GM21529 (cell line): ENCODE measurements around the gene PIAS4.

Experiments
- ATAC-seq: cut with Tn5 transposase; IDR thresholded peaks from one replicate; pipeline ENCODE4 v1.9.1; 2021; ENCODE audit not compliant: unreplicated experiment

The PIAS4 gene

DNA sequence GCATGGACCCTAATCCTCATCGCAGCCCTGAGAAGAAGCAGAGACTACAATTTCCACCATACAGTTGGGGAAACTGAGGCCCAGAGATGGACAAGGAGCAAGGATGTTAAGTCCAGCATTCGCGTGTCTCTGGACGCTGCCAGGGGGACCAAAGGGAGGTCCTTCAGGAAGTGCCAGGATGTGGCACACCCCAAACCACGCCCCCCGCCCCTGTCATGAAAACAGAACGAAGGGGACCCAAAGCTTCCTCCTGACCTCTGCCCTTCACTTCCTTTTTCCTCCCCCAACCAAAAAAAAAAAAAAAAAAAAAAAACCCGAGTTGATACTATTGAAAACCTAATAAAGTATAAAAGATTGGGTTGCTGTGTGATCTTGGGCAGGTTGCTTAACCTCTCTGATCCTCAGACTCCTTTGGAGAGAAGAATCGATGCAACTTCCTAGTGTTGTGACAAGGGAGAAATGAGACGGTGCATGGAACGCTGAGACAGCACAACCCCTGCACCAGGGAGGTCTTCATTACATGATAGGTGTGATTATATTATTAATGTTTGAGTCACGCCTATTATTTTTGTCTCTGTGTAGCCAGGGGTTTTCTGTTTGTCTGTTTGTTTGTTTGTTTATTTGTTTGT is 61.9 kb downstream of the PIAS4 start:
- ATAC-seq: no peak

DNA sequence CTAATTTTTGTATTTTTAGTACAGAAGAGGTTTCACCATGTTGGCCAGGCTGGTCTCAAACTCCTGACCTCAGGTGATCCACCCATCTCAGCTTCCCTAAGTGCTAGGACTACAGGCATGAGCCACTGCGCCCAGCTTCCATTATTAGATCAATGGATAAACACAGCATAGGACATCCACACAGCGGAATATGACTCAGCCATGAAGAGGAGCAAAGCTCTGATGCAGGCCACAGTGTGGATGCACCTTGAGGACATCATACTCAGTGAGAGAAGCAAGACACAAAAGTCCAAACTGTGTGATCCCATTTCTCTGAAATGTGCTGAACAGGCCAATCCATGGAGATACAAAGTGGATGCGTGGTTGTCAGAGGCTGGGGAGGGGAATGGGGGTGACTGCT is 64.1 kb downstream of the PIAS4 start:
- ATAC-seq: no peak

DNA sequence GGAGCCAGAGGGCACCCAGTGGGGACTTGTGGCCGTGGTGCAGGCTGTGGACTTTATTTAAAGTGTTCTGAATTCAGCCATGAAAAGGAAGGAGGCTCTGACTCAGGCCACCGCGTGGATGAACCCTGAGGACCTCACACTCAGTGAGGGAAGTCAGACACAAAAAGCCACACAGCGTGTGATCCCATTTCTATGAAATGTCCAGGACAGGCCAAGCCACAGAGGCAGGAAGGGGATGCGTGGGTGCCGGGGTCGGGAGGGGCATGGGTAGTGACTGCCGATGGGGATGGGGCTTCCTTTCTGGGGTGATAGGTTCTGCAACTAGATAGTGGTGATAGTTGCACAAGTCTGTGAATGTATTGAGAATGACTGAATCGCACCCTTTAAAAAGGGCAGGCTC is 67.8 kb downstream of the PIAS4 start:
- no peak for ATAC-seq

DNA sequence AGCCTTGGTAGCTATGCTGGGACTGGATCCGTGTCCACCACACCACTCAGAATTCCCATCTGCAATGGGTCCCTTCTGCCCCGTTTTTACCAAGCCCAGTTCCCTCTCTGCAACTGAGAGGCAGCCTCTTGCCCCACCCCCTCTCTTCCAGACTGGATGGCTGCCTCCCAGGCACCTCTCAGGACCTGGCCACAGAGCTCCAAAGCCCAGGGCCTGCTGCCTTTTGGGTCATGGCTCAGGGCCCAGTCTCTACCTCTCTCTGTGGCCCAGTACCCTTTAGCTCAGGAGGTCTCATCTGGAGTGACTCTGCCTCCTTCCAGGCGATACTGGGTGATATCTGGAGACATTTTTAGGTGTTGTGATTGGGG is 69.5 kb downstream of the PIAS4 start:
- ATAC-seq: no peak

- ATAC-seq: no peak
Observed at GRCh38 chr19:4077800-4078684, 70.5 kb downstream of the PIAS4 start.

- ATAC-seq: no peak
Observed at GRCh38 chr19:4080473-4080872, 72.9 kb downstream of the PIAS4 start.

- no peak for ATAC-seq
Observed at GRCh38 chr19:4081441-4082129, 74.0 kb downstream of the PIAS4 start.

GRCh38 chr19:4082172-4082571 is 74.6 kb downstream of the PIAS4 start:
- no peak for ATAC-seq

DNA sequence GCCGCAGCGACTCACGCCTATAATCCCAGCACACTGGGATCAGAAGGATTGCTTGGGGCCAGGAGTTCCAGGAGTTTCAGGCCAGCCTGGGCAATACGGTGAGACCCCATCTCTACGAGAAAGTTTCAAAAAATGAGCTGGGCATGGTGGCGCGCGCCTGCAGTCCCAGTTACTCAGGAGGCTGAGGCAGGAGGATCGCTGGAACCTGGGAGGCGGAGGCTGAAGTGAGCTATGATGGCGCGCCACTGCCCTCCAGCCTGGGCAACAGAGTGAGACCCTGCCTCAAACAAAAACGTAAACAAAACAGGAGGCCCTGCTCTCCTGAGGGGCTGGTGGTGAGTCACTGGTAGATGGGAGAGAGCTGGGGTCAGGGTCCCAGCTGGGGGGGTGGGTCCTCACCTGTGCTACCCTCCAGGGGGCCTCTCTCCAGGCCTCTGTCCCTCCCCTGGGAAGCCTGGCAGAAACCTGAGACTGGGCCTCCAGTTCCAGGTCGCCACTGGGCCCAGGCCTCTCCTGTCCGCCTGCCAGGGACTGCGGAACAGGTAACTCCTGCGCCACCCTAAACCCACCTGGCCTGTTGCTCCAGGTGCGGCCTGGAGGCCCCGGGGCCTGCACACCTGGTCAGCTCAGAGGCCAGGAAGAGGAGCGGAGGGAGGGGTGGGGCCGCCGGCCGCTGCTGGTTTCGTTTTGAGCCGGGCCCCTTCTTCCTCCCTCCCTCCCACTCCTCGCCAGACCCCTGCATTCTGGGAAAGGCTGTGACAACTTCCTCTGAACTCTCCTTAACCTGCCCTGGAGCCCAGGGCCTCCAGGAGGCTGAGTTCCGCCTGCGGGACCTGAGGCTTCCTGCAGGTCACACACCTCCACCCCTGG is 76.4 kb downstream of the PIAS4 start:
- no peak for ATAC-seq

GRCh38 chr19:4084547-4084877 is 77.0 kb downstream of the PIAS4 start:
- ATAC-seq: no peak

DNA sequence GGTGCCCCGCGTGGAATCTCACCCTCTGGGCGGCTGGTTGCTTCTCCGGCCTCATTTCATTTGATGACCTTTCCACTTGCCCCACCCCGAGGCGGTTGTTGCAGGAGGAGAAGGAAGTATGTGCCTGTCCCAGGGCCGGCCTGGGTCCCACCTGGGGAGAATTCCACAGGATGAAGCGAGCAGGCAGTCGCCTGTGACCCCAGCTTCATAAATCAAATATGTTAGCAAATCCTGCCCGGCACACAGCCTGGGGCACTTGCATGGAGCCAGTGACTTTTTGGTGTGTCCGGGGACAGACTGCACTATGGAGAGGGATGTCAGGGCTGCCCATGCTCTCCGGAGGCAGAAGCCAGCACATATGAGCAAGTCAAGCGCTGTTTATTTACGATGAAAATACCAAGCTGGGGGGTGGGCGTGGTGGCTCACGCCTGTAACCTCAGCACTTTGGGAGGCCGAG is 78.9 kb downstream of the PIAS4 start:
- no peak for ATAC-seq

- no peak for ATAC-seq
Observed at GRCh38 chr19:4087787-4088679, 80.5 kb downstream of the PIAS4 start.

GRCh38 chr19:4088975-4089374 is 81.4 kb downstream of the PIAS4 start:
- ATAC-seq: no peak
